Mammary epithelial cell (primary cell): ENCODE data around the gene TMEFF2.

Source experiments
- EZH2 ChIP-seq: IDR thresholded peaks from 2 replicates; pipeline ENCODE4 v1.6.1; 2012; ENCODE audit warnings: low read length, inconsistent platforms, borderline replicate concordance
- TF ChIP-seq, protein P1 (sequence below), 2 donors: IDR thresholded peaks in 1 of 2; conservative IDR thresholded peaks in 1 of 2; 2 replicates each; pipeline ENCODE4 v1.5.1; 2011 to 2012; ENCODE audit warnings: inconsistent platforms in 2 of 2, low read length in 2 of 2, mild to moderate bottlenecking in 2 of 2, control low read depth in 1 of 2, low read depth in 1 of 2; ENCODE audit not compliant: insufficient read depth in 1 of 2; ENCODE audit errors: extremely low read depth in 1 of 2

DNA sequence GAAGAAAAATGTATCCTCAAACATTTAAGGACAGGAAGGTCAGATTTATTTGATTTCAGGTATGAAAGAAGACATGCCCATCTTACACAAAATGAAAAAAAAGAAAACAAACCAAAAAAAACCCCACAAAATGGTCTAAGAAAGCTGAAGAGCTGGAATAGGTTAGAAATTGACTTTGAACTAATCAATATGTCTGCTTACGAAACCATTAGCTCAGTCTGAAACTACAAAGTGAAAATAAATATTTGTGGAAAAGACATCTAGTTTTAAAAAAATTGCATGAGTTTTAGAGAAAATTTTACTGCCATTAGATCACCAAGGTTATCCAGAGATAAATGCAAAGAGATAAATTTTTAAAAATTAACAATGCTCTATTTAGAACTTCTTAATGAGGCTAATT lies 125.3 kb downstream of the TMEFF2 start:
- TF ChIP-seq, protein P1, sequence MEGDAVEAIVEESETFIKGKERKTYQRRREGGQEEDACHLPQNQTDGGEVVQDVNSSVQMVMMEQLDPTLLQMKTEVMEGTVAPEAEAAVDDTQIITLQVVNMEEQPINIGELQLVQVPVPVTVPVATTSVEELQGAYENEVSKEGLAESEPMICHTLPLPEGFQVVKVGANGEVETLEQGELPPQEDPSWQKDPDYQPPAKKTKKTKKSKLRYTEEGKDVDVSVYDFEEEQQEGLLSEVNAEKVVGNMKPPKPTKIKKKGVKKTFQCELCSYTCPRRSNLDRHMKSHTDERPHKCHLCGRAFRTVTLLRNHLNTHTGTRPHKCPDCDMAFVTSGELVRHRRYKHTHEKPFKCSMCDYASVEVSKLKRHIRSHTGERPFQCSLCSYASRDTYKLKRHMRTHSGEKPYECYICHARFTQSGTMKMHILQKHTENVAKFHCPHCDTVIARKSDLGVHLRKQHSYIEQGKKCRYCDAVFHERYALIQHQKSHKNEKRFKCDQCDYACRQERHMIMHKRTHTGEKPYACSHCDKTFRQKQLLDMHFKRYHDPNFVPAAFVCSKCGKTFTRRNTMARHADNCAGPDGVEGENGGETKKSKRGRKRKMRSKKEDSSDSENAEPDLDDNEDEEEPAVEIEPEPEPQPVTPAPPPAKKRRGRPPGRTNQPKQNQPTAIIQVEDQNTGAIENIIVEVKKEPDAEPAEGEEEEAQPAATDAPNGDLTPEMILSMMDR (conservative IDR thresholded peaks at IDR 0.05 in 1 of 2, IDR thresholded peaks at IDR 0.05 in 1 of 2; ENCODE audit: extremely low read depth in 1 of 2, insufficient read depth in 1 of 2, low read depth in 1 of 2, low read length in 2 of 2), result no peak
- TF ChIP-seq EZH2, result no peak
